HCT116 (cell line): ENCODE results near the gene AMHR2. TPM values are rescaled to one million over a fixed set of nuclear protein-coding genes. Genes with fewer than 3 reads are reported as not detected.

Source experiments
- ATAC-seq: fragments of 200-7000 bp; cut with Tn5 transposase; 2 replicates; pipeline ENCODE4 v1.9.1; 2020; ENCODE audit warnings: mild to moderate bottlenecking, moderate library complexity
- BruUV-seq: library from RNA; stranded (reverse); fragments of 400-500 nt; replicated peaks from 2 replicates; lab custom pipeline; 2021; lab: Mats Ljungman, UMichigan
- CTCF ChIA-PET: fragments of 300-600 bp; sonication (Branson Sonifier 250); formaldehyde crosslinking; loops from one replicate; lab custom pipeline; 2021; ENCODE audit warnings: antibody characterized with exemption; lab: Charles Lee
- POLR2A ChIA-PET: fragments of 300-600, 350-600 bp; sonication (Branson Sonifier 250); formaldehyde crosslinking; loops from one replicate; lab custom pipeline; 2021; ENCODE audit warnings: antibody characterized with exemption; lab: Charles Lee
- RAD21 ChIA-PET, 2 experiments: fragments of 300-600 bp; sonication (Branson Sonifier 250); formaldehyde crosslinking; loops; one replicate each; lab custom pipeline; 2023; ENCODE audit warnings: low total read pairs in 2 of 2; ENCODE audit not compliant: uncharacterized antibody in 2 of 2, unreplicated experiment in 2 of 2, low non-redundant PET in 1 of 2; lab: Charles Lee
- DNase-seq: peaks from one replicate; pipeline ENCODE4 v3.0.0-alpha.2; 2010; ENCODE audit warnings: low read depth, low spot score
- H2AFZ ChIP-seq: fragments of 200-600 bp; shearing (Covaris generic), sonication (generic); 2 replicates; pipeline ENCODE4 v1.6.1; 2017; ENCODE audit warnings: low read depth, mixed run types, mixed read lengths, antibody characterized with exemption, low read length; ENCODE audit not compliant: poor library complexity, severe bottlenecking
- H3K27ac ChIP-seq: 2 replicates; pipeline ENCODE4 v1.5.1; 2012; ENCODE audit warnings: low read depth, low read length
- H3K27me3 ChIP-seq: fragments of 200-600 bp; sonication (generic); 2 replicates; pipeline ENCODE4 v1.6.1; 2016; ENCODE audit warnings: mixed run types, low read length, mixed read lengths; ENCODE audit not compliant: insufficient read depth
- H3K36me3 ChIP-seq, 2 experiments: fragments of 200-500 bp in 1 of 2; fragments of 200-600 bp in 1 of 2; sonication (Bioruptor generic) in 1 of 2; sonication (generic) in 1 of 2; 2 replicates each; pipeline versions ENCODE4 v1.5.1 to v1.6.1; 2014 to 2016; ENCODE audit warnings: low read length in 2 of 2, inconsistent platforms in 1 of 2, mixed read lengths in 1 of 2, mixed run types in 1 of 2; ENCODE audit not compliant: insufficient read depth in 2 of 2, control insufficient read depth in 1 of 2
- H3K4me1 ChIP-seq, 2 experiments: fragments of 200-600 bp in 1 of 2; sonication (generic) in 1 of 2; 2 replicates each; pipeline versions ENCODE4 v1.5.1 to v1.6.1; 2012 to 2017; ENCODE audit warnings: low read length in 2 of 2, inconsistent platforms in 1 of 2, mild to moderate bottlenecking in 1 of 2, mixed read lengths in 1 of 2, mixed run types in 1 of 2, moderate library complexity in 1 of 2; ENCODE audit not compliant: insufficient read depth in 2 of 2, control insufficient read depth in 1 of 2
- H3K4me2 ChIP-seq: fragments of 200-600 bp; sonication (generic); 2 replicates; pipeline ENCODE4 v1.6.1; 2017; ENCODE audit warnings: mixed run types, low read length, mixed read lengths
- H3K4me3 ChIP-seq, 2 experiments: fragments of 200-600 bp in 1 of 2; sonication (generic) in 1 of 2; replicated peaks in 1 of 2; 2 replicates each; pipeline ENCODE4 v1.5.1; 2011 to 2016; ENCODE audit warnings: low read length in 2 of 2, control low read depth in 1 of 2, low read depth in 1 of 2, mild to moderate bottlenecking in 1 of 2, mixed read lengths in 1 of 2, mixed run types in 1 of 2
- H3K79me2 ChIP-seq: fragments of 200-600 bp; sonication (generic); 2 replicates; pipeline ENCODE4 v1.6.1; 2017; ENCODE audit warnings: mild to moderate bottlenecking, mixed run types, low read length, moderate library complexity, mixed read lengths; ENCODE audit not compliant: insufficient read depth
- H3K9ac ChIP-seq: fragments of 200-600 bp; sonication (generic); 2 replicates; pipeline ENCODE4 v1.6.1; 2016; ENCODE audit warnings: low read length, mixed read lengths
- H3K9me2 ChIP-seq: fragments of 200-600 bp; sonication (generic), shearing (Covaris generic); 2 replicates; pipeline ENCODE4 v1.6.1; 2017; ENCODE audit warnings: mixed run types, mild to moderate bottlenecking, moderate library complexity; ENCODE audit not compliant: insufficient read depth
- H3K9me3 ChIP-seq, 2 experiments: fragments of 200-500 bp in 1 of 2; fragments of 200-600 bp in 1 of 2; sonication (Bioruptor generic) in 1 of 2; sonication (generic) in 1 of 2; 2 replicates each; pipeline ENCODE4 v1.6.1; 2014 to 2017; ENCODE audit warnings: low read length in 2 of 2, mixed read lengths in 2 of 2, inconsistent platforms in 1 of 2, low read depth in 1 of 2, mild to moderate bottlenecking in 1 of 2, mixed run types in 1 of 2, moderate library complexity in 1 of 2; ENCODE audit not compliant: control insufficient read depth in 1 of 2, insufficient read depth in 1 of 2
- H4K20me1 ChIP-seq: fragments of 200-600 bp; sonication (generic), shearing (Covaris generic); 2 replicates; pipeline ENCODE4 v1.6.1; 2017; ENCODE audit warnings: mixed run types, mild to moderate bottlenecking, moderate library complexity; ENCODE audit not compliant: insufficient read depth
- CTCF ChIP-seq, 3 experiments: fragments of 200-600 bp in 1 of 3; sonication (generic) in 1 of 3; IDR thresholded peaks in 2 of 3; conservative IDR thresholded peaks in 1 of 3; 2 replicates each; pipeline ENCODE4 v1.5.1; 2012 to 2017; ENCODE audit warnings: low read depth in 2 of 3, low read length in 2 of 3, antibody characterized with exemption in 1 of 3, borderline replicate concordance in 1 of 3, control low read depth in 1 of 3, mild to moderate bottlenecking in 1 of 3, mixed read lengths in 1 of 3, mixed run types in 1 of 3, moderate library complexity in 1 of 3; ENCODE audit not compliant: insufficient read depth in 1 of 3
- ELF1 ChIP-seq: IDR thresholded peaks from 2 replicates; pipeline ENCODE4 v1.6.1; 2012; ENCODE audit warnings: low read depth, borderline replicate concordance
- EZH2 ChIP-seq: fragments of 200-600 bp; sonication (generic); IDR thresholded peaks from 2 replicates; pipeline ENCODE4 v1.6.1; 2017; ENCODE audit warnings: antibody characterized with exemption, mixed run types
- JUND ChIP-seq: IDR thresholded peaks from 2 replicates; pipeline ENCODE4 v1.6.1; 2012
- MAX ChIP-seq: IDR thresholded peaks from 2 replicates; pipeline ENCODE4 v1.6.1; 2012
- POLR2AphosphoS5 ChIP-seq: IDR thresholded peaks from 2 replicates; pipeline ENCODE4 v1.6.1; 2011; ENCODE audit warnings: mild to moderate bottlenecking, low read depth, low read length, moderate library complexity
- RAD21 ChIP-seq: IDR thresholded peaks from 2 replicates; pipeline ENCODE4 v1.6.1; 2012; ENCODE audit warnings: low read depth, mild to moderate bottlenecking
- YY1 ChIP-seq: IDR thresholded peaks from 2 replicates; pipeline ENCODE4 v1.6.1; 2011; ENCODE audit warnings: low read length, low read depth, moderate library complexity, mild to moderate bottlenecking; ENCODE audit not compliant: insufficient replicate concordance; ENCODE audit errors: extremely low read depth
- ZFX ChIP-seq: fragments of 450-650 bp; IDR thresholded peaks from 2 replicates; pipeline ENCODE4 v1.6.1; 2017
- intact Hi-C: fragments of 100-400 bp; cut with micrococcal nuclease; formaldehyde crosslinking; loops from 2 replicates; pipeline ENCODE4 v1.10.0; 2022
- total RNA-seq: library from RNA; stranded (reverse); gene quantifications from one replicate; pipeline ENCODE4 v1.2.1, GENCODE V29; 2021; ENCODE audit not compliant: unreplicated experiment

AMHR2 gene
- total RNA-seq, 1 experiment from 2014 or later = not detected

- H3K36me3 ChIP-seq = peaks cover 17 to 24% of the 10 kb centered on the region in 2 experiments
- POLR2A ChIA-PET = no interaction called here
- no peaks in the 10 kb centered on the region for H3K4me1 ChIP-seq
- no peak overlapping the region for H3K4me2 ChIP-seq
- peaks cover 92% of the 10 kb centered on the region for H3K79me2 ChIP-seq
- H3K9ac ChIP-seq = no peak overlapping the region
- CTCF ChIA-PET = interaction anchor here (1.5 kb wide), 1 partner anchor 32 kb away, joined by 3 read pairs; no protein-coding TSS in a partner anchor
- RAD21 ChIA-PET = no interaction called here
- H2AFZ ChIP-seq = no peak overlapping the region
- H3K9me3 ChIP-seq = no peaks in the 10 kb centered on the region
- no peak overlapping the region for H3K27ac ChIP-seq
- H4K20me1 ChIP-seq = no peaks in the 10 kb centered on the region; the same call in 1 of the 2 replicates
- BruUV-seq = no TSS peak
- no peak for TF ChIP-seq YY1
- TF ChIP-seq EZH2 = no peak
- TF ChIP-seq RAD21 = no peak
- no peak for TF ChIP-seq ZFX
- no peak for TF ChIP-seq CTCF (IDR thresholded peaks at IDR 0.05 in 2 of 3, conservative IDR thresholded peaks at IDR 0.05 in 1 of 3; ENCODE audit: borderline replicate concordance in 1 of 3, insufficient read depth in 1 of 3, low read depth in 2 of 3, low read length in 2 of 3)
- TF ChIP-seq MAX = no peak
- no peak for TF ChIP-seq ELF1
- TF ChIP-seq JUND = no peak
- no peak for TF ChIP-seq POLR2AphosphoS5
- intact Hi-C loops = no loop called here
- no peaks in the 10 kb centered on the region for H3K9me2 ChIP-seq
- H3K4me3 ChIP-seq = no peak overlapping the region
- no peaks in the 10 kb centered on the region for H3K27me3 ChIP-seq
- ATAC-seq (no peak), DNase-seq (no peak)
These were observed 34.7 kb upstream of the AMHR2 start for GRCh38 chr12:53388932-53389331.
